Activated naive CD4-positive, alpha-beta T cell treated with anti-CD3 and anti-CD28 coated beads for 36 hours (primary cell): ENCODE data around the gene NOX1. TPM values are rescaled to one million over a fixed set of nuclear protein-coding genes. Genes with fewer than 3 reads are reported as not detected.
A peak's percentile ranks its signal among the peaks of the same experiment; 100 is the strongest.

Experiments
- CTCF ChIA-PET: fragments of 350-600 bp; sonication (Branson Sonifier 250); formaldehyde crosslinking; loops from one replicate; lab custom pipeline; 2021; ENCODE audit warnings: antibody characterized with exemption; lab: Charles Lee
- DNase-seq: peaks from one replicate; pipeline ENCODE4 v3.0.0-alpha.2; 2020
- H3K27ac Mint-ChIP-seq: one replicate; pipeline ENCODE4 v1.8.0; 2021; ENCODE audit warnings: mild to moderate bottlenecking, mixed read lengths
- H3K27me3 Mint-ChIP-seq: one replicate; pipeline ENCODE4 v1.8.0; 2021; ENCODE audit warnings: low read depth, mixed read lengths
- H3K36me3 Mint-ChIP-seq: one replicate; pipeline ENCODE4 v1.8.0; 2021; ENCODE audit warnings: low read depth, mixed read lengths
- H3K4me1 Mint-ChIP-seq: one replicate; pipeline ENCODE4 v1.8.0; 2021; ENCODE audit warnings: low read depth, mixed read lengths
- H3K4me3 Mint-ChIP-seq: one replicate; pipeline ENCODE4 v1.8.0; 2021; ENCODE audit warnings: mild to moderate bottlenecking, moderate library complexity, mixed read lengths
- H3K9me3 Mint-ChIP-seq: one replicate; pipeline ENCODE4 v1.8.0; 2021; ENCODE audit warnings: mixed read lengths
- intact Hi-C: fragments of 100-400 bp; cut with micrococcal nuclease; formaldehyde crosslinking; loops from one replicate; pipeline ENCODE4 v1.15.1; 2023
- total RNA-seq, 2 experiments: library from RNA; stranded (reverse); gene quantifications; one replicate each; pipeline ENCODE4 v1.2.3, GENCODE V29; 2021

The NOX1 gene
- total RNA-seq, 2 experiments from 2014 or later = not detected

GRCh38 chrX:100864657-100865391 lies 9.3 kb downstream of the NOX1 start:
- no peaks in the 10 kb centered on the region for H3K9me3 Mint-ChIP-seq
- H3K36me3 Mint-ChIP-seq = no peaks in the 10 kb centered on the region
- H3K4me1 Mint-ChIP-seq = no peaks in the 10 kb centered on the region
- no peak overlapping the region for H3K4me3 Mint-ChIP-seq
- H3K27ac Mint-ChIP-seq = no peak overlapping the region
- H3K27me3 Mint-ChIP-seq = no peaks in the 10 kb centered on the region
- CTCF ChIA-PET = no interaction called here
- intact Hi-C loops = no loop called here
- no peak for DNase-seq

- H3K9me3 Mint-ChIP-seq = no peaks in the 10 kb centered on the region
- no peak for DNase-seq
- no peaks in the 10 kb centered on the region for H3K27me3 Mint-ChIP-seq
- H3K27ac Mint-ChIP-seq = no peak overlapping the region
- no peaks in the 10 kb centered on the region for H3K36me3 Mint-ChIP-seq
- no peaks in the 10 kb centered on the region for H3K4me1 Mint-ChIP-seq
- CTCF ChIA-PET = no interaction called here
- intact Hi-C loops = no loop called here
- no peak overlapping the region for H3K4me3 Mint-ChIP-seq
Observed at GRCh38 chrX:100863326-100863864, 10.8 kb downstream of the NOX1 start.

GRCh38 chrX:100852810-100853209 lies 21.3 kb downstream of the NOX1 start:
- Mint-ChIP-seq H3K4me1 (no peaks in the 10 kb centered on the region), H3K27me3 (no peaks in the 10 kb centered on the region), H3K4me3 (no peak overlapping the region), H3K36me3 (no peaks in the 10 kb centered on the region), H3K27ac (no peak overlapping the region), H3K9me3 (no peaks in the 10 kb centered on the region)
- CTCF ChIA-PET = no interaction called here
- no peak for DNase-seq
- intact Hi-C loops = no loop called here

- no peak overlapping the region for H3K27ac Mint-ChIP-seq
- CTCF ChIA-PET = no interaction called here
Observed at GRCh38 chrX:100850317-100850716, 23.8 kb downstream of the NOX1 start.

GRCh38 chrX:100831219-100831946 lies 42.8 kb downstream of the NOX1 start:
- CTCF ChIA-PET = interaction anchor here (1.0 kb wide), 1 partner anchor 10 kb away, joined by 3 read pairs; no protein-coding TSS in a partner anchor
- H3K27ac Mint-ChIP-seq = peak overlapping the region; percentile 97
- no peaks in the 10 kb centered on the region for H3K27me3 Mint-ChIP-seq
- H3K36me3 Mint-ChIP-seq = peaks cover 42% of the 10 kb centered on the region
- H3K9me3 Mint-ChIP-seq = no peaks in the 10 kb centered on the region
- H3K4me3 Mint-ChIP-seq = peak overlapping the region; percentile 36
- DNase-seq = no peak
- intact Hi-C loops = loop anchor here (5.0 kb wide), 1 partner anchor 561 kb away; the partner anchor contains the start of gene RPL36A
- peaks cover 40% of the 10 kb centered on the region for H3K4me1 Mint-ChIP-seq

More at GRCh38 chrX:100850317-100850716, 23.8 kb downstream of the NOX1 start:
- no peaks in the 10 kb centered on the region for H3K27me3 Mint-ChIP-seq
- H3K4me3 Mint-ChIP-seq = no peak overlapping the region
- no peak for DNase-seq
- H3K36me3 Mint-ChIP-seq = no peaks in the 10 kb centered on the region
- no peaks in the 10 kb centered on the region for H3K9me3 Mint-ChIP-seq
- H3K4me1 Mint-ChIP-seq = peaks cover under 1% of the 10 kb centered on the region
- intact Hi-C loops = no loop called here

- Mint-ChIP-seq H3K9me3 (no peaks in the 10 kb centered on the region), H3K4me3 (peak overlapping the region; percentile 36), H3K27me3 (no peaks in the 10 kb centered on the region), H3K27ac (peak overlapping the region; percentile 97), H3K36me3 (peaks cover 43% of the 10 kb centered on the region), H3K4me1 (peaks cover 38% of the 10 kb centered on the region)
- intact Hi-C loops = loop anchor here (1.0 to 5.0 kb wide), 3 partner anchors 222 to 562 kb away; partner anchors contain the start of genes RPL36A and TRMT2B
- CTCF ChIA-PET = interaction anchor here (0.5 to 2.2 kb wide), 4 partner anchors 9 to 191 kb away, joined by 3 to 5 read pairs (median 3); no protein-coding TSS in a partner anchor
- DNase-seq = peak; percentile 10
Observed at GRCh38 chrX:100830547-100830946, 43.6 kb downstream of the NOX1 start.

GRCh38 chrX:100830143-100830542 lies 44.0 kb downstream of the NOX1 start:
- peaks cover 43% of the 10 kb centered on the region for H3K36me3 Mint-ChIP-seq
- H3K9me3 Mint-ChIP-seq = no peaks in the 10 kb centered on the region
- H3K27me3 Mint-ChIP-seq = no peaks in the 10 kb centered on the region
- CTCF ChIA-PET = interaction anchor here (0.5 to 2.2 kb wide), 5 partner anchors 10 to 192 kb away, joined by 3 to 5 read pairs (median 3); partner anchors contain the start of gene CSTF2
- intact Hi-C loops = loop anchor here (1.0 to 5.0 kb wide), 3 partner anchors 222 to 562 kb away; partner anchors contain the start of genes RPL36A and TRMT2B
- H3K4me1 Mint-ChIP-seq = peaks cover 38% of the 10 kb centered on the region
- peak overlapping the region; percentile 36 for H3K4me3 Mint-ChIP-seq
- no peak for DNase-seq
- H3K27ac Mint-ChIP-seq = peak overlapping the region; percentile 97

GRCh38 chrX:100829730-100830129 lies 44.4 kb downstream of the NOX1 start:
- H3K9me3 Mint-ChIP-seq = no peaks in the 10 kb centered on the region
- CTCF ChIA-PET = interaction anchor here (1.4 to 2.2 kb wide), 3 partner anchors 10 to 61 kb away, joined by 3 to 5 read pairs (median 5); partner anchors contain the start of gene CSTF2
- no peaks in the 10 kb centered on the region for H3K27me3 Mint-ChIP-seq
- peak overlapping the region; percentile 97 for H3K27ac Mint-ChIP-seq
- intact Hi-C loops = loop anchor here (1.0 to 5.0 kb wide), 8 partner anchors 9 to 563 kb away; partner anchors contain the start of genes CSTF2, RPL36A, TRMT2B and XKRX
- DNase-seq = peak; percentile 56
- H3K4me1 Mint-ChIP-seq = peaks cover 39% of the 10 kb centered on the region
- peak overlapping the region; percentile 36 for H3K4me3 Mint-ChIP-seq
- peaks cover 43% of the 10 kb centered on the region for H3K36me3 Mint-ChIP-seq

GRCh38 chrX:100819837-100820666 lies 54.1 kb downstream of the NOX1 start, which contains the start of gene CSTF2:
CSTF2 (plus strand) TSS chrX:100820391; CDS start chrX:100820417, 26 bp downstream.
- CTCF ChIA-PET = interaction anchor here (1.0 kb wide), 1 partner anchor 9 kb away, joined by 5 read pairs; no protein-coding TSS in a partner anchor
- intact Hi-C loops = loop anchor here (1.0 to 2.0 kb wide), 5 partner anchors 9 to 588 kb away; partner anchors contain the start of genes CENPI, HNRNPH2 and TIMM8A
- DNase-seq = peak; percentile 84
- H3K36me3 Mint-ChIP-seq = peaks cover 13% of the 10 kb centered on the region
- no peaks in the 10 kb centered on the region for H3K9me3 Mint-ChIP-seq
- H3K4me3 Mint-ChIP-seq = peak within 1 kb of the TSS; percentile 90
- H3K27ac Mint-ChIP-seq = peak within 1 kb of the TSS; percentile 95
- no peaks in the 10 kb centered on the region for H3K27me3 Mint-ChIP-seq
- peaks cover 11% of the 10 kb centered on the region for H3K4me1 Mint-ChIP-seq

- Mint-ChIP-seq H3K36me3 (peaks cover 11% of the 10 kb centered on the region), H3K9me3 (no peaks in the 10 kb centered on the region), H3K4me1 (peaks cover 9% of the 10 kb centered on the region), H3K27me3 (peaks cover 2% of the 10 kb centered on the region), H3K27ac (peak overlapping the region; percentile 95), H3K4me3 (peak overlapping the region; percentile 90)
- CTCF ChIA-PET = no interaction called here
- intact Hi-C loops = no loop called here
- DNase-seq = no peak
Observed at GRCh38 chrX:100819534-100819836, 54.7 kb downstream of the NOX1 start.

GRCh38 chrX:100817340-100817739 lies 56.8 kb downstream of the NOX1 start:
- intact Hi-C loops = no loop called here
- Mint-ChIP-seq H3K27ac (no peak overlapping the region), H3K4me3 (no peak overlapping the region), H3K36me3 (peaks cover 5% of the 10 kb centered on the region), H3K27me3 (peaks cover 2% of the 10 kb centered on the region), H3K9me3 (no peaks in the 10 kb centered on the region), H3K4me1 (peaks cover 7% of the 10 kb centered on the region)
- no peak for DNase-seq
- CTCF ChIA-PET = interaction anchor here (1.0 kb wide), 1 partner anchor 131 kb away, joined by 4 read pairs; no protein-coding TSS in a partner anchor
